ENCODE data around the gene MBP. TPM values are rescaled to one million over a fixed set of nuclear protein-coding genes. Genes with fewer than 3 reads are reported as not detected.

MBP gene
- total and polyA plus RNA-seq, 2 of the 4 experiments (the other 2 are of a cell fraction): 0.72 to 0.90 TPM

DNA sequence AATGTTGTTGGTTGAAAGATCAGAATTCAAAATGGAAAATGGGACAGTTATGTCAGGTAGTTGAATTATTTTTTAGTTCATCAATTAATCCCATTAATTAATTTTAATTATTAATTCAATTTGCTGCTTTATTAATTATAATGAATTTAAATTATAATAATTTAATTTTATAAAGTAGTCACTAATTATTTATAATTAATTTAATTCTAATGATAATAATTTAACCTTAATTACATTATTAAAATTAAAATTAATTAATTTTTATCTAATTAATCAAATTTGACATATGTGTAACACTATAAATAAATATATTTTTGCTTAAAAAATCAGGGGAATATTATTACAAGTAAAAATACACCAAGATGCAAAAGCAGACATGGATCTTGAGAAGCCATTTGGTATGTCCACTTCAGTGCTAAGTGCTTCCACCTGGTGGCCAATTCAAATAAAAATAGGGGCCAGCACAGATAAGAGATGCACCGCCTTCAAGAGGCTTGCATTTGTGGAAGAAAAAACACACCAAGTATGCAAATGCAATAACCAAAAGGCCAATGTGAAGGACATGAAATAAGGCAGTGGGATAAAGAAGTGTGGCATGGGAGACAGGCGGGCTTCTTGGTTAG is 73.2 kb downstream of the MBP start:
- ATAC-seq (ENCODE audit: low read depth) (no peak), DNase-seq (peak; percentile 76)
- H2BK120ac ChIP-seq (ENCODE audit: low read depth, low read length): peak overlapping the region; percentile 43; the same call in 1 of the 2 replicates
- peaks cover 27% of the 10 kb centered on the region for H3K4me1 ChIP-seq (ENCODE audit: control insufficient read depth, insufficient read depth, low read length)
- ChIA-PET CTCF (interaction anchor here (0.6 kb wide), 1 partner anchor 312 kb away, joined by 5 read pairs; no protein-coding TSS in a partner anchor), POLR2A (ENCODE audit: unreplicated experiment) (no interaction called here)
- BruUV-seq (replicated peaks): no TSS peak
- TF ChIP-seq CHD1 (IDR thresholded peaks at IDR 0.05; ENCODE audit: low read depth, low read length) (no peak), RFX5 (IDR thresholded peaks at IDR 0.05; ENCODE audit: low read depth, low read length) (no peak), MAZ (IDR thresholded peaks at IDR 0.05; ENCODE audit: borderline replicate concordance, low read depth, low read length) (no peak), SMC3 (IDR thresholded peaks at IDR 0.05; ENCODE audit: low read depth, low read length) (peak; percentile 60), RCOR1 (IDR thresholded peaks at IDR 0.05; ENCODE audit: insufficient replicate concordance, low read length) (no peak), MXI1 (IDR thresholded peaks at IDR 0.05; ENCODE audit: borderline replicate concordance, low read depth, low read length) (no peak), CEBPB (IDR thresholded peaks at IDR 0.05; ENCODE audit: low read depth, low read length) (no peak), NFE2L2 (IDR thresholded peaks at IDR 0.05; ENCODE audit: low read depth, low read length) (no peak), RAD21 (IDR thresholded peaks at IDR 0.05; ENCODE audit: low read length) (peak; percentile 49), BHLHE40 (IDR thresholded peaks at IDR 0.05; ENCODE audit: low read depth, low read length) (no peak), FOS (IDR thresholded peaks at IDR 0.05; ENCODE audit: low read depth, low read length) (no peak), MAFK (IDR thresholded peaks at IDR 0.05; ENCODE audit: low read depth, low read length) (no peak), POLR2A (IDR thresholded peaks at IDR 0.05; ENCODE audit: low read depth, low read length) (no peak)
- TF ChIP-seq, protein P1, sequence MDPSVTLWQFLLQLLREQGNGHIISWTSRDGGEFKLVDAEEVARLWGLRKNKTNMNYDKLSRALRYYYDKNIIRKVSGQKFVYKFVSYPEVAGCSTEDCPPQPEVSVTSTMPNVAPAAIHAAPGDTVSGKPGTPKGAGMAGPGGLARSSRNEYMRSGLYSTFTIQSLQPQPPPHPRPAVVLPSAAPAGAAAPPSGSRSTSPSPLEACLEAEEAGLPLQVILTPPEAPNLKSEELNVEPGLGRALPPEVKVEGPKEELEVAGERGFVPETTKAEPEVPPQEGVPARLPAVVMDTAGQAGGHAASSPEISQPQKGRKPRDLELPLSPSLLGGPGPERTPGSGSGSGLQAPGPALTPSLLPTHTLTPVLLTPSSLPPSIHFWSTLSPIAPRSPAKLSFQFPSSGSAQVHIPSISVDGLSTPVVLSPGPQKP (IDR thresholded peaks at IDR 0.05; ENCODE audit: borderline replicate concordance, low read depth, low read length): no peak
- TF ChIP-seq, protein P2, sequence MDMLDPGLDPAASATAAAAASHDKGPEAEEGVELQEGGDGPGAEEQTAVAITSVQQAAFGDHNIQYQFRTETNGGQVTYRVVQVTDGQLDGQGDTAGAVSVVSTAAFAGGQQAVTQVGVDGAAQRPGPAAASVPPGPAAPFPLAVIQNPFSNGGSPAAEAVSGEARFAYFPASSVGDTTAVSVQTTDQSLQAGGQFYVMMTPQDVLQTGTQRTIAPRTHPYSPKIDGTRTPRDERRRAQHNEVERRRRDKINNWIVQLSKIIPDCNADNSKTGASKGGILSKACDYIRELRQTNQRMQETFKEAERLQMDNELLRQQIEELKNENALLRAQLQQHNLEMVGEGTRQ (IDR thresholded peaks at IDR 0.05; ENCODE audit: low read depth, low read length): no peak
- TF ChIP-seq, protein P3, sequence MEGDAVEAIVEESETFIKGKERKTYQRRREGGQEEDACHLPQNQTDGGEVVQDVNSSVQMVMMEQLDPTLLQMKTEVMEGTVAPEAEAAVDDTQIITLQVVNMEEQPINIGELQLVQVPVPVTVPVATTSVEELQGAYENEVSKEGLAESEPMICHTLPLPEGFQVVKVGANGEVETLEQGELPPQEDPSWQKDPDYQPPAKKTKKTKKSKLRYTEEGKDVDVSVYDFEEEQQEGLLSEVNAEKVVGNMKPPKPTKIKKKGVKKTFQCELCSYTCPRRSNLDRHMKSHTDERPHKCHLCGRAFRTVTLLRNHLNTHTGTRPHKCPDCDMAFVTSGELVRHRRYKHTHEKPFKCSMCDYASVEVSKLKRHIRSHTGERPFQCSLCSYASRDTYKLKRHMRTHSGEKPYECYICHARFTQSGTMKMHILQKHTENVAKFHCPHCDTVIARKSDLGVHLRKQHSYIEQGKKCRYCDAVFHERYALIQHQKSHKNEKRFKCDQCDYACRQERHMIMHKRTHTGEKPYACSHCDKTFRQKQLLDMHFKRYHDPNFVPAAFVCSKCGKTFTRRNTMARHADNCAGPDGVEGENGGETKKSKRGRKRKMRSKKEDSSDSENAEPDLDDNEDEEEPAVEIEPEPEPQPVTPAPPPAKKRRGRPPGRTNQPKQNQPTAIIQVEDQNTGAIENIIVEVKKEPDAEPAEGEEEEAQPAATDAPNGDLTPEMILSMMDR (conservative IDR thresholded peaks at IDR 0.05; ENCODE audit: low read depth, low read length): peak; percentile 58
- no peak overlapping the region for H3K23ac ChIP-seq (ENCODE audit: low read depth, low read length)
- 0 out of 2 replicates have a peak overlapping the region, but pooled peaks have one; percentile 33 for H4K91ac ChIP-seq (ENCODE audit: insufficient read depth, low read depth, low read length)
- dilution Hi-C loops (cut with HindIII; ENCODE audit: low sequenced_read_pairs, unreplicated experiment) (no loop called here), in situ Hi-C loops (cut with MboI; ENCODE audit: low sequenced_read_pairs) (no loop called here), intact Hi-C loops (cut with micrococcal nuclease) (no loop called here)
- peak overlapping the region; percentile 9; the same call in 1 of the 2 replicates for H3K4ac ChIP-seq (ENCODE audit: low read depth, low read length)
- no peak overlapping the region for H3K56ac ChIP-seq (ENCODE audit: extremely low read depth, insufficient read depth, low read length)
- no peak overlapping the region for H3K9ac ChIP-seq (ENCODE audit: low read depth, low read length)
- no peak overlapping the region for H2BK5ac ChIP-seq (ENCODE audit: low read depth, low read length, poor library complexity, severe bottlenecking)
- H2AFZ ChIP-seq (replicated peaks; ENCODE audit: low read length, poor library complexity): no peak overlapping the region
- H4K5ac ChIP-seq (ENCODE audit: low read depth, low read length): no peak overlapping the region
- H3K14ac ChIP-seq (replicated peaks; ENCODE audit: low read depth, low read length): no peak overlapping the region
- H2AK5ac ChIP-seq (ENCODE audit: low read depth, low read length): no peak overlapping the region
- peaks cover 21% of the 10 kb centered on the region for H3K9me1 ChIP-seq (ENCODE audit: insufficient read depth, low read length)
- no peak overlapping the region for H3K27ac ChIP-seq (ENCODE audit: insufficient read depth, low read length)
- no peak overlapping the region for H2AK9ac ChIP-seq (replicated peaks; ENCODE audit: low read depth, low read length, poor library complexity)
- no peaks in the 10 kb centered on the region for H3K9me3 ChIP-seq (ENCODE audit: control insufficient read depth, insufficient read depth, low read length)
- peak overlapping the region; percentile 44; the same call in 1 of the 2 replicates for H2BK20ac ChIP-seq (ENCODE audit: low read depth, low read length)
- H4K20me1 ChIP-seq (ENCODE audit: insufficient read depth, low read length): no peaks in the 10 kb centered on the region
- no peaks in the 10 kb centered on the region for H3K27me3 ChIP-seq (ENCODE audit: control insufficient read depth, insufficient read depth, low read length)
- no peaks in the 10 kb centered on the region for H3K36me3 ChIP-seq (ENCODE audit: control insufficient read depth, insufficient read depth, low read length)
- H2BK15ac ChIP-seq (ENCODE audit: low read depth, low read length): no peak overlapping the region
- no CpG with 5 or more reads among the region's 2 CpGs for WGBS, 2 experiments (ENCODE audit: extremely low coverage in 2 of 2, insufficient read length in 1 of 2)
- no peak overlapping the region for H3K4me3 ChIP-seq (ENCODE audit: insufficient read depth, low read depth, low read length)
- no peaks in the 10 kb centered on the region; a peak in 1 of 4 replicates for H3K79me1 ChIP-seq (ENCODE audit: low read depth in 1 of 2, low read length in 2 of 2)
- H4K8ac ChIP-seq (ENCODE audit: low read depth in 2 of 2, low read length in 2 of 2): no peak overlapping the region; a peak in 1 of 4 replicates
- no peak overlapping the region for H3K18ac ChIP-seq (ENCODE audit: low read depth, low read length)
- no peak overlapping the region for H3K4me2 ChIP-seq (ENCODE audit: low read depth, low read length)

Measured in IMR-90 (cell line).